ENCODE data around the gene ALK. TPM values are rescaled to one million over a fixed set of nuclear protein-coding genes. Genes with fewer than 3 reads are reported as not detected.

The ALK gene
- total RNA-seq, 1 experiment from 2014 or later: not detected

DNA sequence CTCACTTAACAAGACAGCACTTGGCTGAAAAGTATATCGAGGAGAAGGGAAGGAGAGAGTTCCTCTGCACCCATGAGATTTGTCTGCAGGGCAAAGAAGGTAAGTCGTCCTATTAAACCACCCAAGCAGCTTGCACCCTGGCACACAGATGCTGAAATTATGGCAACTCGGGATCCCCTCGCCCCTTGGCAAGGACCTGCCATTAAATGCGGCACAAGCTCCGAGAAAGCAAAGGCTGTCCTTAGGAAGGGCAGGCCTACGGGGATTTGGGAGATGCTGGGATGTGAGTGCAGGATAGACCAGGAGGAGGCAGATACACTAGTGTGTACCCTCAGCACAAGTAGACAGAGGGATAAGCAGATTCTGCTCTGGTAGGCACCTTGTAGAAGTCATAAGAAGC is 191.5 kb downstream of the ALK start:
- H3K14ac ChIP-seq (ENCODE audit: insufficient read depth, low read length): no peak overlapping the region
- no peak overlapping the region for H4K91ac ChIP-seq (ENCODE audit: insufficient read length, low read depth, low read length)
- H3K56ac ChIP-seq (ENCODE audit: insufficient read length, low read depth, low read length): no peak overlapping the region
- peaks cover 7 to 12% of the 10 kb centered on the region in 2 experiments; a peak in 3 of 4 replicates for H3K4me1 Mint-ChIP-seq
- H3K4me1 ChIP-seq (ENCODE audit: insufficient read depth, low read length): no peaks in the 10 kb centered on the region; the same call in 1 of the 2 replicates
- H2BK20ac ChIP-seq (ENCODE audit: low read depth, low read length, poor library complexity, severe bottlenecking): no peak overlapping the region
- H2AK5ac ChIP-seq (ENCODE audit: insufficient read length, low read length): no peak overlapping the region
- H4K5ac ChIP-seq (ENCODE audit: insufficient read length, low read depth, low read length): no peak overlapping the region
- H3K27me3 Mint-ChIP-seq (ENCODE audit: low read depth): no peaks in the 10 kb centered on the region; the same call in 1 of the 2 replicates
- H3K36me3 Mint-ChIP-seq (ENCODE audit: insufficient read depth in 1 of 3, low read depth in 3 of 3): no peaks in the 10 kb centered on the region
- no peaks in the 10 kb centered on the region for H3K9me3 ChIP-seq (ENCODE audit: control insufficient read depth, low read depth, low read length)
- H2BK120ac ChIP-seq (ENCODE audit: low read depth, low read length, poor library complexity, severe bottlenecking): no peak overlapping the region
- H2AFZ ChIP-seq (ENCODE audit: low read length): no peak overlapping the region
- H3K4me3 Mint-ChIP-seq: no peak overlapping the region
- H3K4me2 ChIP-seq (ENCODE audit: insufficient read depth, insufficient read length, low read length): no peak overlapping the region
- H2BK12ac ChIP-seq (ENCODE audit: insufficient read length, low read depth, low read length): no peak overlapping the region
- H4K8ac ChIP-seq (replicated peaks; ENCODE audit: insufficient read length, low read depth, low read length): no peak overlapping the region
- H3K79me1 ChIP-seq (ENCODE audit: insufficient read depth, low read depth, low read length, poor library complexity, severe bottlenecking): no peaks in the 10 kb centered on the region
- no peaks in the 10 kb centered on the region for H4K20me1 ChIP-seq (ENCODE audit: control insufficient read depth, insufficient read depth, insufficient read length)
- no peaks in the 10 kb centered on the region for H3K79me2 ChIP-seq (ENCODE audit: insufficient read depth, low read length)
- TF ChIP-seq, protein P1, sequence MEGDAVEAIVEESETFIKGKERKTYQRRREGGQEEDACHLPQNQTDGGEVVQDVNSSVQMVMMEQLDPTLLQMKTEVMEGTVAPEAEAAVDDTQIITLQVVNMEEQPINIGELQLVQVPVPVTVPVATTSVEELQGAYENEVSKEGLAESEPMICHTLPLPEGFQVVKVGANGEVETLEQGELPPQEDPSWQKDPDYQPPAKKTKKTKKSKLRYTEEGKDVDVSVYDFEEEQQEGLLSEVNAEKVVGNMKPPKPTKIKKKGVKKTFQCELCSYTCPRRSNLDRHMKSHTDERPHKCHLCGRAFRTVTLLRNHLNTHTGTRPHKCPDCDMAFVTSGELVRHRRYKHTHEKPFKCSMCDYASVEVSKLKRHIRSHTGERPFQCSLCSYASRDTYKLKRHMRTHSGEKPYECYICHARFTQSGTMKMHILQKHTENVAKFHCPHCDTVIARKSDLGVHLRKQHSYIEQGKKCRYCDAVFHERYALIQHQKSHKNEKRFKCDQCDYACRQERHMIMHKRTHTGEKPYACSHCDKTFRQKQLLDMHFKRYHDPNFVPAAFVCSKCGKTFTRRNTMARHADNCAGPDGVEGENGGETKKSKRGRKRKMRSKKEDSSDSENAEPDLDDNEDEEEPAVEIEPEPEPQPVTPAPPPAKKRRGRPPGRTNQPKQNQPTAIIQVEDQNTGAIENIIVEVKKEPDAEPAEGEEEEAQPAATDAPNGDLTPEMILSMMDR (conservative IDR thresholded peaks at IDR 0.05): no peak
- H3K23me2 ChIP-seq (ENCODE audit: insufficient read length, low read depth, low read length, poor library complexity, severe bottlenecking): no peaks in the 10 kb centered on the region
- DNase-seq: no peak
- no peak overlapping the region for H3K23ac ChIP-seq (ENCODE audit: insufficient read length, low read depth, low read length)
- no peak overlapping the region for H3K9ac ChIP-seq (ENCODE audit: extremely low read depth, insufficient read length, low read length)
- H3K27ac Mint-ChIP-seq: no peak overlapping the region
- no peak overlapping the region for H3T11ph ChIP-seq (ENCODE audit: low read length)
- no CpG with 5 or more reads among the region's 7 CpGs for WGBS (ENCODE audit: extremely low coverage, insufficient read length, low lambda C conversion rate)
- no peaks in the 10 kb centered on the region for H3K27me3 ChIP-seq (ENCODE audit: insufficient read depth, low read length)
- no peak overlapping the region for H2BK5ac ChIP-seq (ENCODE audit: insufficient read length, low read length)
- H3K4ac ChIP-seq (ENCODE audit: low read depth, low read length): no peak overlapping the region
- no peak overlapping the region for H3K27ac ChIP-seq (ENCODE audit: insufficient read length, low read depth, low read length)
- H3K18ac ChIP-seq (ENCODE audit: insufficient read length, low read depth, low read length): no peak overlapping the region
- H3K9me3 Mint-ChIP-seq: no peaks in the 10 kb centered on the region
- H2BK15ac ChIP-seq (ENCODE audit: low read depth, low read length): no peak overlapping the region
